ENCODE results near the gene TTLL10. TPM values are rescaled to one million over a fixed set of nuclear protein-coding genes. Genes with fewer than 3 reads are reported as not detected.

Gene TTLL10
- total RNA-seq, 1 experiment from 2014 or later = 4.0 TPM

DNA sequence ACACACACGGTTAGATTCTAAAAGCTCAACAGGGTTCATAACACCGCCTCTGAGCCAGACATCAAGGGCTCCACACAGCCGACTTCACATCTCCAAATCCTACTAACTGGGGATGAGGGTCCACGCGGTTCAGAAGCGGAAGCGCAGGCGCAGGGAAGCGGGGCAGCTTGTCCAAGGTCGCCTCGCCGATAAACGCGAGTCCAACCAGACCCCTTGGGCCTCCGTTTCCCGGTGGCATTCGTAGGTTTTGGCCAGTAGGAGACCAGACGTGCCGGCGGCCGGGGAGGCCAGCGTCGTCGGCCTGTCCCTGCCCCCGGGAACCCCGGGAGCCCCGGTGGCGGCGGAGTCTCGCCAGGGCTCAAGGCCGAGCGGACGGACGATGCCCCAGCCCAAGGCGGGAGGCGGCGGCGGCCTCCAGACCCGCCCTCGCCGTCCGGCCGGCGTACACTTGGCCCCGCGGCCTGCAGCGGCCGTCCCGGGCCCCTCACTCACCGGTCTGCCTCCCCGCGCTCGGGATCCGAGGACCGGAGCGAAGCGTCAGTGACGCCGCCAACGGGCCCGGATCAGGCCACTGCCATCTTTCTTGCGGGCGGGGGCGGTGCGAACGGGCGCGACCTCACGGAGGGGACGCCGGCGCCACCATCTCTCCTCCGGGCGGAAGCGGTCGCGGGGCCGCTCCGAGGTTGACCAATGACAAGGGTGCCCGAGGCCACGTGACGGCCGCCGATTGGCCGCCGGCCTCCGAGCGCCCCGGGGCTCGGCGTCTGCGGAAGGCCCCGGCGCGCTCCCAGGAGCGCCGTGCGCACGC lies 57.9 kb downstream of the TTLL10 start, which contains the start of gene SDF4:
Gene SDF4, minus strand, starts transcription at position 602 of the 808 bp plus-strand sequence. CDS start 3,229 bp downstream, outside the sequence.
- Histone ChIP-seq H3K4me3 (peak within 1 kb of the TSS; percentile 99), H3K9me3 (ENCODE audit: insufficient read depth, low read depth) (no peaks in the 10 kb centered on the region), H3K27ac (peak within 1 kb of the TSS; percentile 32), H3K4me2 (peak within 1 kb of the TSS; percentile 85), H3F3A (ENCODE audit: insufficient read depth, low read depth) (peaks cover 28% of the 10 kb centered on the region; the same call in 1 of the 2 replicates), H3K36me3 (ENCODE audit: low read depth) (no peaks in the 10 kb centered on the region), H2AFZ (peak within 1 kb of the TSS; percentile 89), H4K20me1 (ENCODE audit: insufficient read depth) (peaks cover 26% of the 10 kb centered on the region), H3K9me2 (ENCODE audit: insufficient read depth) (no peaks in the 10 kb centered on the region), H3K79me2 (ENCODE audit: low read depth) (peaks cover 82% of the 10 kb centered on the region), H3K4me1 (replicated peaks; ENCODE audit: insufficient read depth) (peaks cover 36% of the 10 kb centered on the region), H3K27me3 (ENCODE audit: insufficient read depth, low read depth) (no peaks in the 10 kb centered on the region)
- peak; percentile 86 to 94 for DNase-seq
- CTCF ChIA-PET = interaction anchor here (0.5 to 0.6 kb wide), 2 partner anchors 67 to 109 kb away, joined by 3 read pairs; no protein-coding TSS in a partner anchor
- TF ChIP-seq, protein P1, sequence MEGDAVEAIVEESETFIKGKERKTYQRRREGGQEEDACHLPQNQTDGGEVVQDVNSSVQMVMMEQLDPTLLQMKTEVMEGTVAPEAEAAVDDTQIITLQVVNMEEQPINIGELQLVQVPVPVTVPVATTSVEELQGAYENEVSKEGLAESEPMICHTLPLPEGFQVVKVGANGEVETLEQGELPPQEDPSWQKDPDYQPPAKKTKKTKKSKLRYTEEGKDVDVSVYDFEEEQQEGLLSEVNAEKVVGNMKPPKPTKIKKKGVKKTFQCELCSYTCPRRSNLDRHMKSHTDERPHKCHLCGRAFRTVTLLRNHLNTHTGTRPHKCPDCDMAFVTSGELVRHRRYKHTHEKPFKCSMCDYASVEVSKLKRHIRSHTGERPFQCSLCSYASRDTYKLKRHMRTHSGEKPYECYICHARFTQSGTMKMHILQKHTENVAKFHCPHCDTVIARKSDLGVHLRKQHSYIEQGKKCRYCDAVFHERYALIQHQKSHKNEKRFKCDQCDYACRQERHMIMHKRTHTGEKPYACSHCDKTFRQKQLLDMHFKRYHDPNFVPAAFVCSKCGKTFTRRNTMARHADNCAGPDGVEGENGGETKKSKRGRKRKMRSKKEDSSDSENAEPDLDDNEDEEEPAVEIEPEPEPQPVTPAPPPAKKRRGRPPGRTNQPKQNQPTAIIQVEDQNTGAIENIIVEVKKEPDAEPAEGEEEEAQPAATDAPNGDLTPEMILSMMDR (conservative IDR thresholded peaks at IDR 0.05) = no peak
- no peak for TF ChIP-seq EZH2 (IDR thresholded peaks at IDR 0.05; ENCODE audit: low read depth)
- intact Hi-C loops (cut with micrococcal nuclease; ENCODE audit: unreplicated experiment) = loop anchor here (1.0 to 10.0 kb wide), 3 partner anchors 69 to 247 kb away; partner anchors contain the start of gene PERM1
- POLR2A ChIA-PET (ENCODE audit: unreplicated experiment) = no interaction called here
- no TSS peak for BruUV-seq (replicated peaks)

DNA sequence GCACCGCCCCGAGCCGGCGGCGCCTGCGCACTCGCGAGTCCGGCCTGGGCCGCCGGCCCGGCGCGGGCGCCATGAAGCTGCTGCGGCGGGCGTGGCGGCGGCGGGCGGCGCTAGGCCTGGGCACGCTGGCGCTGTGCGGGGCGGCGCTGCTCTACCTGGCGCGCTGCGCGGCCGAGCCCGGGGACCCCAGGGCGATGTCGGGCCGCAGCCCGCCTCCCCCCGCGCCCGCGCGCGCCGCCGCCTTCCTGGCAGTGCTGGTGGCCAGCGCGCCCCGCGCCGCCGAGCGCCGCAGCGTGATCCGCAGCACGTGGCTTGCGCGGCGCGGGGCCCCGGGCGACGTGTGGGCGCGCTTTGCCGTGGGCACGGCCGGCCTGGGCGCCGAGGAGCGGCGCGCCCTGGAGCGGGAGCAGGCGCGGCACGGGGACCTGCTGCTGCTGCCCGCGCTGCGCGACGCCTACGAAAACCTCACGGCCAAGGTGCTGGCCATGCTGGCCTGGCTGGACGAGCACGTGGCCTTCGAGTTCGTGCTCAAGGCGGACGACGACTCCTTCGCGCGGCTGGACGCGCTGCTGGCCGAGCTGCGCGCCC lies 58.6 kb downstream of the TTLL10 start, which contains the start of gene B3GALT6:
Gene B3GALT6, plus strand, starts transcription at position 30 of the 588 bp plus-strand sequence. Its CDS starts 42 bp downstream, at position 72.
- Histone ChIP-seq H3K9me2 (ENCODE audit: insufficient read depth) (no peaks in the 10 kb centered on the region), H3K79me2 (ENCODE audit: low read depth) (peaks cover 77% of the 10 kb centered on the region), H3K4me3 (peak within 1 kb of the TSS; percentile 99), H3K36me3 (ENCODE audit: low read depth) (no peaks in the 10 kb centered on the region), H3K27me3 (ENCODE audit: insufficient read depth, low read depth) (no peaks in the 10 kb centered on the region), H2AFZ (peak within 1 kb of the TSS; percentile 89), H3K27ac (peak within 1 kb of the TSS; percentile 32), H3K4me1 (replicated peaks; ENCODE audit: insufficient read depth) (peaks cover 43% of the 10 kb centered on the region), H3F3A (ENCODE audit: insufficient read depth, low read depth) (peaks cover 35% of the 10 kb centered on the region; the same call in 1 of the 2 replicates), H3K4me2 (peak within 1 kb of the TSS; percentile 85), H3K9me3 (ENCODE audit: insufficient read depth, low read depth) (no peaks in the 10 kb centered on the region), H4K20me1 (ENCODE audit: insufficient read depth) (peaks cover 26% of the 10 kb centered on the region)
- ChIA-PET POLR2A (ENCODE audit: unreplicated experiment) (no interaction called here), CTCF (no interaction called here)
- DNase-seq = no peak
- TF ChIP-seq, protein P1 (conservative IDR thresholded peaks at IDR 0.05) = no peak
- TF ChIP-seq EZH2 (IDR thresholded peaks at IDR 0.05; ENCODE audit: low read depth) = no peak
- intact Hi-C loops (cut with micrococcal nuclease; ENCODE audit: unreplicated experiment) = loop anchor here (10.0 kb wide), 1 partner anchor 248 kb away; the partner anchor contains the start of gene PERM1
- no TSS peak for BruUV-seq (replicated peaks)

DNA sequence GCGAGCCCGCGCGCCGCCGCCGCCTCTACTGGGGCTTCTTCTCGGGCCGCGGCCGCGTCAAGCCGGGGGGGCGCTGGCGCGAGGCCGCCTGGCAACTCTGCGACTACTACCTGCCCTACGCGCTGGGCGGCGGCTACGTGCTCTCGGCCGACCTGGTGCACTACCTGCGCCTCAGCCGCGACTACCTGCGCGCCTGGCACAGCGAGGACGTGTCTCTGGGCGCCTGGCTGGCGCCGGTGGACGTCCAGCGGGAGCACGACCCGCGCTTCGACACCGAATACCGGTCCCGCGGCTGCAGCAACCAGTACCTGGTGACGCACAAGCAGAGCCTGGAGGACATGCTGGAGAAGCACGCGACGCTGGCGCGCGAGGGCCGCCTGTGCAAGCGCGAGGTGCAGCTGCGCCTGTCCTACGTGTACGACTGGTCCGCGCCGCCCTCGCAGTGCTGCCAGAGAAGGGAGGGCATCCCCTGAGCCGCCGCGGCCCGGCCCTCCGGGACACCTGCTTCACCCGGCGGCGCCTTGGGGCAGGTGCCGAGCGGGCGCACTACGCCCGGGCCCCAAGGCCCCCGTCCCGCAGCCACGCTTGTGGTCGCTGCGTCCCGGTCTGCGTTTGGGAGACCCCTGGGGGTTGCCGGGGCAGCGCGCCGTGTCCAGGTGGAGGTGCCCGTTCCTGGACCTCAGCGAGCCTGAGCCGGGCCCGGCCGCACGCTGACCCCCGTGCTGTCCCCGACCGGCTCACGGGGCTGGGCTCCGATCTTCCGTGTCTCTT lies 59.3 kb downstream of the TTLL10 start:
- CTCF ChIA-PET = no interaction called here
- no peaks in the 10 kb centered on the region for H3K27me3 ChIP-seq (ENCODE audit: insufficient read depth, low read depth)
- no peak overlapping the region for H3K27ac ChIP-seq
- peak overlapping the region; percentile 43; the same call in 1 of the 2 replicates for H3K4me3 ChIP-seq
- no peaks in the 10 kb centered on the region for H3K9me2 ChIP-seq (ENCODE audit: insufficient read depth)
- POLR2A ChIA-PET (ENCODE audit: unreplicated experiment) = no interaction called here
- H3K4me1 ChIP-seq (replicated peaks; ENCODE audit: insufficient read depth) = peaks cover 50% of the 10 kb centered on the region
- no peaks in the 10 kb centered on the region for H3K36me3 ChIP-seq (ENCODE audit: low read depth)
- intact Hi-C loops (cut with micrococcal nuclease; ENCODE audit: unreplicated experiment) = loop anchor here (10.0 kb wide), 1 partner anchor 248 kb away; the partner anchor contains the start of gene PERM1
- peaks cover 42% of the 10 kb centered on the region; the same call in 1 of the 2 replicates for H3F3A ChIP-seq (ENCODE audit: insufficient read depth, low read depth)
- no TSS peak for BruUV-seq (replicated peaks)
- peaks cover 21% of the 10 kb centered on the region for H4K20me1 ChIP-seq (ENCODE audit: insufficient read depth)
- H3K79me2 ChIP-seq (ENCODE audit: low read depth) = peaks cover 73% of the 10 kb centered on the region
- no peaks in the 10 kb centered on the region for H3K9me3 ChIP-seq (ENCODE audit: insufficient read depth, low read depth)
- no peak for DNase-seq
- H3K4me2 ChIP-seq = peak overlapping the region; percentile 71
- H2AFZ ChIP-seq = no peak overlapping the region
- no peak for TF ChIP-seq EZH2 (IDR thresholded peaks at IDR 0.05; ENCODE audit: low read depth)
- TF ChIP-seq, protein P1 (conservative IDR thresholded peaks at IDR 0.05) = no peak

Data from PC-9 (cell line).